Testis (tissue), 2 donors: Measurements from ENCODE around the gene IFNL3.

Source experiments
- CTCF ChIP-seq, 3 experiments: fragments of 450-650 bp in 2 of 3; fragments of 200-600 bp in 1 of 3; sonication (generic) in 1 of 3; IDR thresholded peaks; one replicate each; pipeline ENCODE4 v1.5.1; 2016 to 2019; ENCODE audit warnings: antibody characterized with exemption in 3 of 3, mild to moderate bottlenecking in 2 of 3, moderate library complexity in 1 of 3
- POLR2A ChIP-seq: fragments of 450-650 bp; IDR thresholded peaks from one replicate; pipeline ENCODE4 v1.6.1; 2017; ENCODE audit warnings: antibody characterized with exemption, mild to moderate bottlenecking, moderate library complexity

GRCh38 chr19:39194832-39195542 lies 49.8 kb downstream of the IFNL3 start:
- TF ChIP-seq CTCF (IDR thresholded peaks at IDR 0.05) (no peak), POLR2A (no peak)
